ENCODE data around the gene PIK3R4.

Gene PIK3R4

GRCh38 chr3:130741946-130742610 lies 4.6 kb downstream of the PIK3R4 start:
- no peak overlapping the region for H3K4me3 ChIP-seq (ENCODE audit: low read depth, low read length)

GRCh38 chr3:130739848-130740247 lies 6.8 kb downstream of the PIK3R4 start:
- no peak overlapping the region for H3K4me3 ChIP-seq (ENCODE audit: low read depth, low read length)

GRCh38 chr3:130738241-130738640 lies 8.4 kb downstream of the PIK3R4 start:
- H3K4me3 ChIP-seq (ENCODE audit: low read depth, low read length), result no peak overlapping the region

- no peak overlapping the region for H3K4me3 ChIP-seq (ENCODE audit: low read depth, low read length)
These were observed 9.0 kb downstream of the PIK3R4 start for GRCh38 chr3:130737622-130738021.

GRCh38 chr3:130733236-130733875 lies 13.3 kb downstream of the PIK3R4 start:
- no peak overlapping the region for H3K4me3 ChIP-seq (ENCODE audit: low read depth, low read length)

GRCh38 chr3:130732501-130732900 lies 14.1 kb downstream of the PIK3R4 start:
- no peak overlapping the region for H3K4me3 ChIP-seq (ENCODE audit: low read depth, low read length)

- no peak overlapping the region for H3K4me3 ChIP-seq (ENCODE audit: low read depth, low read length)
These were observed 14.8 kb downstream of the PIK3R4 start for GRCh38 chr3:130731817-130732216.

GRCh38 chr3:130729154-130729553 lies 17.5 kb downstream of the PIK3R4 start:
- no peak overlapping the region for H3K4me3 ChIP-seq (ENCODE audit: low read depth, low read length)

- no peak overlapping the region for H3K4me3 ChIP-seq (ENCODE audit: low read depth, low read length)
These were observed 18.6 kb downstream of the PIK3R4 start for GRCh38 chr3:130728037-130728436.

- H3K4me3 ChIP-seq (ENCODE audit: low read depth, low read length), result no peak overlapping the region
These were observed 20.9 kb downstream of the PIK3R4 start for GRCh38 chr3:130725746-130726145.

- no peak overlapping the region for H3K4me3 ChIP-seq (ENCODE audit: low read depth, low read length)
These were observed 31.0 kb downstream of the PIK3R4 start for GRCh38 chr3:130715616-130716015.

GRCh38 chr3:130712718-130713423 lies 33.8 kb downstream of the PIK3R4 start:
- H3K4me3 ChIP-seq (ENCODE audit: low read depth, low read length), result no peak overlapping the region

GRCh38 chr3:130711565-130712324 lies 34.9 kb downstream of the PIK3R4 start:
- no peak overlapping the region for H3K4me3 ChIP-seq (ENCODE audit: low read depth, low read length)

- H3K4me3 ChIP-seq (ENCODE audit: low read depth, low read length), result no peak overlapping the region
These were observed 37.0 kb downstream of the PIK3R4 start for GRCh38 chr3:130709671-130710070.

- H3K4me3 ChIP-seq (ENCODE audit: low read depth, low read length), result no peak overlapping the region
These were observed 38.6 kb downstream of the PIK3R4 start for GRCh38 chr3:130707902-130708601.

GRCh38 chr3:130705501-130705900 lies 41.1 kb downstream of the PIK3R4 start:
- no peak overlapping the region for H3K4me3 ChIP-seq (ENCODE audit: low read depth, low read length)

- no peak overlapping the region for H3K4me3 ChIP-seq (ENCODE audit: low read depth, low read length)
These were observed 43.6 kb downstream of the PIK3R4 start for GRCh38 chr3:130702985-130703384.

- H3K4me3 ChIP-seq (ENCODE audit: low read depth, low read length), result no peak overlapping the region
These were observed 46.1 kb downstream of the PIK3R4 start for GRCh38 chr3:130700541-130700940.

- H3K4me3 ChIP-seq (ENCODE audit: low read depth, low read length), result no peak overlapping the region
These were observed 46.9 kb downstream of the PIK3R4 start for GRCh38 chr3:130699765-130700164.

- no peak overlapping the region for H3K4me3 ChIP-seq (ENCODE audit: low read depth, low read length)
These were observed 53.3 kb downstream of the PIK3R4 start for GRCh38 chr3:130693314-130693713.

- no peak overlapping the region for H3K4me3 ChIP-seq (ENCODE audit: low read depth, low read length)
These were observed 54.2 kb downstream of the PIK3R4 start for GRCh38 chr3:130692455-130692854.

Measured in iPS-11a (cell line).